HK-2 (cell line): ENCODE data around the gene SPRR2G.
"Not testable (repeated sequence)": the region's sequence is repeated elsewhere in the genome, so short reads cannot be mapped to it uniquely, and the experiment has no call there.

Experiments used
- DNase-seq: peaks from one replicate; pipeline ENCODE4 v3.0.0-alpha.2; 2018; ENCODE audit not compliant: unreplicated experiment

Gene SPRR2G

DNA sequence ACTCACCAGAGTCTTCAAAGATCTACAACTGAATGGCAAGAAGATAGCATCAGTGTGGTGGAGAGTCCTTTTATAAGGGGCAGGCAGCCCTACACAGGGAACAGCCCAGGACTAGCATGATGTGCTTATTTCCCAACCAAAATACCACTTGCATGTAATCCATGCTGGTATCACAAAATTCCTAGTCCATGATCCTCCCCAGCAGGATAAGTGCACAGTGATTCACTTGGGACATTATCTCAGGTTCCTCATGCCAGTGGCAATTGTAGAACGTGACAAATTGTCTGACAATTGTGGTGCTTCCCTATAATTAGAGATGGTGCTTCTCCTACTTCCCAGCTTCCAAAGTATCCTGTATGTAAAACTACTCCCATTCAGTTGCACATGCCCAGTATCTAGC, at the start of gene SPRR2G:
SPRR2G (minus strand) TSS at position 45 of the 400 bp plus-strand sequence. CDS start 780 bp downstream, outside the sequence.
- no peak for DNase-seq

DNA sequence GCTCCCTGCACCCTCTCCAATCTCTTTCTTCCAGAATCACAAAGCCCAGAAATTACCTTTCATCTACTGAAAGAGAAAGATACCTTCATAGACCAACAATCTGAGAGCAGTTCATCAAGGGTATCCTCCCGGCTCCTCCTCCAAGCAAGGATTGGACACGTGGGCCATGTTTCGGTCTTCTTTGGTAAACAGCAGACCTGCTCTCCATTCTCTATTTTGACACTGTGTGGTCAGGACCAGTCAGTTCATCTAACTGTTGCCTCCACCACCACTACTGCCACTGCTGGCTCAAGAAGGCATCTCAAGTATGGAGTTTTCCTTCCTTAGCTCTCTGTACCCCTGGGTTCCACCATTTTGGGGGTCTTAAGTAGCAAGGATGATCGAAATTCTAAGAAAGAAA, 44.5 kb upstream of the SPRR2G start:
- DNase-seq, result no peak

DNA sequence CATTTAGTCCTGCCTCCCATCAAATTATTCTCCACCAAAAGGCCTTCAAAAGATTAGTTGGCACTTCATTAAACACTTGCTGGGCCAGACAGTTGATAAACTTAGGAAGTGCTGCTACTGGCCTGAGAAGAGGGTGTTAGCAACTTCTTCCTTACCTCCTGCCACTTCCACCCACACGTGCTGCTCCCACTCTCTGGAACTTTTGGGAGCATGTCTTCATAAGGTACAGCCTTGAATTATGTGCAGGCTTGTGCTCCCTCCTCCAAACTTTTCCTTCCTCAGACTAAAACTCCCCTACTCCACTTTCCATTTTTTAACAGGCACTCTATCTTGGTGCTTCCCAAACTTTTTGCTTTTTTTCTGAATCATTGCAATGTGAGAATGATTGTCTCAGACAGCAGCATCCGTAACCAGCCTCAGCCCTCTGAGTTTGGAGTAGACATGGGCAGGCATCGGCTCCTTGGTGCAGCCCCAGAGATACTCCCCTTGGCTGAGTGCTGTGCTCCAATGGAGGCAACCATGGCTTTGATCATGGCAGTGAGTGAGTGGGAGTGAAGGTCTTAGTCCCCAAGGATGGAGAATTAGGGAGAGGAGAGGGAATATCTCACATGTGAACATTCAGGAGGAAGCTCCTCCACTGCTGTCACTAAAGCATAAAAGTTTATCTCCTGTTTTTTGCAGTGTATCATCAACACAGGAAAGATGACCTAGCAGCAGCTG, 43.8 kb upstream of the SPRR2G start:
- DNase-seq, result no peak

DNA sequence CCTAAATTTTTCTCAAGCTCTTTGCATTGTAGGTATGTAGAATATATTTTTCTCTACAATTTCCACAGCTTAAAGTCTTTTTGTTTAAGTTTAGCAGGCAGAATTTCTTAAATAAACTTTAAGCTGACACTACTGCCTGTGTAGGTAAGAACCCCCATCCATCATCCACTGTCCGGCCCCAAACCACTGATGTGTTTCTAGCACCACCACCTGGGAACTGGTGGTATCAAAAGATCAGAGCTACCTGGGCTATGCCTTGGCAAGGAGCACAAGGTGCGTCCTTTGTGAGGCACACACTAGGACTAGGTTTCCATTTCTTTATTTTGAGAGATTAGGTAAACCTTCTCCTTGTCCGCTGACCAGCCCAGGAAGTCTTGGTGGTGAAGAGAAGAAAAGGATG, 42.0 kb upstream of the SPRR2G start:
- DNase-seq, result no peak

DNA sequence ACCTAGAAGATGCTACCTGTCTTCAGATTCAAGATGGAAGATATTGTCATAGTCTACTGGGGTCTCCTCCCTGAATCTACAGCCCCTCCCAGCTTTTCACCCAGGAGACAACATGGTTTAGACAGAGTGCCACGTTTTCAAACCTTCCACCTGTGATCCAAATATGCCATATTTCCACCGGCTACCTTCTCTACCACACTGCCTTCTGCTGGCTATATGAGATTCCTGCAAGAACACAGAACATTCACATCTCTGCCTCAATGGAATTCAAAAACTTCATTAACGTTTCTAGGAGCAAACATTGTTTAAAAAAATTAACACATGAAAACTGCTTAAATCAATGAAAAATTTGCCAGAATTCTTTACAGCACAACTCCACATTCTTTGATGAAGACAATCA, 39.7 kb upstream of the SPRR2G start:
- DNase-seq, result no peak

- DNase-seq, result not testable (repeated sequence)
Measured at GRCh38 chr1:153188301-153188700, 37.6 kb upstream of the SPRR2G start.

- DNase-seq, result no peak
Measured at GRCh38 chr1:153180556-153180955, 29.9 kb upstream of the SPRR2G start.

DNA sequence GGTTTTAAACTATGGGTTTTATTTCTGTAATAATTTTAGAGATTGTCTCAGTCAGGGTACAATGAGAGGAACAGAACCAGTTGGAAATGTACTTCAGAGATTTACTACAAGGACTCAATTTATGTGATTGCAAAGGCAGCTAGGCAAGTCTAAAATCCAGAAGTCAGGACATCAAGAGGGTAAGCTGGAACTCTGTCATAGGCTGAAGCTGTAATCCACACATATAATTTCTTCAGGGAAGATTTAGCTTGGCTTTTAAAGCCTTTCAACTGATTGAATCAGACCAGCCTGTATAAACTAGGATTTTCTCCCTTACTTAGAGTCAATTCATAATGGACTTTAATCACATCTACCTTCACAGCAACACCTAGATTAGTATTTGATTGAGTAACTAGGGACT, 28.2 kb upstream of the SPRR2G start:
- DNase-seq, result no peak

- DNase-seq, result no peak
Measured at GRCh38 chr1:153174624-153175023, 23.9 kb upstream of the SPRR2G start.

DNA sequence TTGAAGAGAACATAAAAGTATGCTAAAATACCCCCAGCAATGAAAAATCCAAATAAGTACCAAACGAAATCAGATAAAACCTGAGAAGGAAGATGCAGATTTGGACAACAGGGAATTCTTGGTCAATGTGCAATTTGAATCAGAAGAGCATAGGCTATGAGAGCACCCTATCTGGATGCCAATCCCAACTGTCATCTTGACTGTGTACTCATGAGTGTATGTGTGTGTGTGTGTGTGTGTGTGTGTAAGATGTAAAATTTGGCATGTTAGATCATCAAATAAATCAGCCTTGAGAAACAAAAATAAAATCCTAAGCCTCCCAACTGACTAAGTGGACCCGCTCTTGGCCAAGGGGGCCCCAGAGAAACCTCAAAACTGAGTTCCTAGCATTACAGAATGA, 18.0 kb upstream of the SPRR2G start:
- no peak for DNase-seq

GRCh38 chr1:153155541-153155940, 4.9 kb upstream of the SPRR2G start:
- DNase-seq, result no peak

GRCh38 chr1:153152481-153152880, 1.8 kb upstream of the SPRR2G start:
- DNase-seq, result no peak

DNA sequence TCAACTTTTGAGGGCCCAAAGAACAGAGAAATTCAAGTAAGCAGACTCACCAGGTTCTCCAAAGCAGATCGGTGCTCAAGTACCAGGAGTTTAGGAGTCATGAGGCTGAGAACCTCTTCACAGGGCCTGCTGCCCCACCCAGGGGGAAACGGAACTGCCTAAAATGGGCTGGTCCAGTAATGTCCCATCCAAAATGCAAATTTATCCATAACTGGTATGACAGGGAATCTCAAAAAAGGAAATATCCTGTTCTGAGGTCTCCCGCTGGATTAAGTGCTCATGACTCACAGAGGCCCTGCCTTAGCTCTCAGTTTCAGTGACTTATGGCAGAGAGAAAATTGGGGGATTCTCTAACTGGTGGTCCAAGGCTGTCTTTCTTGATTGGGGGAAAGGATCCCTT, 9.3 kb downstream of the SPRR2G start:
- no peak for DNase-seq

GRCh38 chr1:153140484-153140883, 10.2 kb downstream of the SPRR2G start:
- DNase-seq, result no peak

- no peak for DNase-seq
Measured at GRCh38 chr1:153133743-153134142, 16.9 kb downstream of the SPRR2G start.

- DNase-seq, result no peak
Measured at GRCh38 chr1:153133267-153133666, 17.4 kb downstream of the SPRR2G start.

DNA sequence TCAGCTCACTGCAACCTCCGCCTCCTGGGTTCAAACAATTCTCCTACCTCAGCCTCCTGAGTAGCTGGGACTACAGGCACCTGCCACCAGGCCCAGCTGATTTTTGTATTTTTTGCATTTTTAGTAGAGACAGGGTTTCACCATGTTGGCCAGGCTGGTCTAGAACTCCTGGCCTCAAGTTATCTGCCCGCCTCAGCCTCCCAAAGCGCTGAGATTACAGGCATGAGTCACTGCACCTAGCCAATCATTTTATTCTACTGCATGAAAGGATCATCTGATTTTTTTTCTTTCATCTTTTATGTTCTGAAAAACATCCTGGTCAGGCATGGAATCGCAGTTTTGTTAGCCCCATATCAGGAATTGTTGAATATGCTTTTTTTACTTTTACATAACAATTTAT, 22.0 kb downstream of the SPRR2G start:
- not testable (repeated sequence) for DNase-seq

- DNase-seq, result no peak
Measured at GRCh38 chr1:153127296-153127695, 23.4 kb downstream of the SPRR2G start.

DNA sequence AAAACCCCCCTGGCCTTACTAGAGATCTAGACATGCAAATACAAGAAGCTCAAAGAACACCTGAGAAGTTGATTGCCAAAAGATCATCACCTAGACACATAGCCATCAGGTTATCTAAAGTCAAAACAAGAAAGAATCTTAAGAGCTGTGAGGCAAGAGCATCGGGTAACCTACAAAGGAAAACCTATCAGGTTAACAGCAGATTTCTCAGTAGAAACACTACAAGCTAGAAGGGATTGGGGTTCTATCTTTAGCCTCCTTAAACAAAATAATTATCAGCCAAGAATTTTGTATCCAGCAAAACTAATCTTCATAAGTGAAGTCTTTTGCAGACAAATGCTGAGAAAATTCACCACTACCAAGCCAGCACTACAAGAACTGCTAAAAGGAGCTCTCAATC, 25.2 kb downstream of the SPRR2G start:
- DNase-seq, result no peak

DNA sequence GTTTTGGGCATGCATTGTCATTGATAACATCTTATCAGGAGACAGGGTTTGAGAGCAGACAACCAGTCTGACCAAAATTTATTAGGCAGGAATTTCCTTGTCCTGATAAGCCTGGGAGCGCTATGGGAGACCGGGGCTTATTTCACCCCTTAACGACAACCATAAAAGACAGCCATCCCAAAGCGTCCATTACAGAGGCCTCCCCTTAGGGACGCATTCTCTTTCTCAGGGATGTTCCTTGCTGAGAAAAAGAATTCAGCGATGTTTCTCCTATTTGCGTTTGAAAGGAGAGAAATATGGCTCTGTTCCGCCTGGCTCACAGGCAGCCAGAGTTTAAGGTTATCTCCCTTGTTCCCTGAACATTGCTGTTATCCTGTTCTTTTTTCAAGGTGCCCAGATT, 26.9 kb downstream of the SPRR2G start:
- not testable (repeated sequence) for DNase-seq

DNA sequence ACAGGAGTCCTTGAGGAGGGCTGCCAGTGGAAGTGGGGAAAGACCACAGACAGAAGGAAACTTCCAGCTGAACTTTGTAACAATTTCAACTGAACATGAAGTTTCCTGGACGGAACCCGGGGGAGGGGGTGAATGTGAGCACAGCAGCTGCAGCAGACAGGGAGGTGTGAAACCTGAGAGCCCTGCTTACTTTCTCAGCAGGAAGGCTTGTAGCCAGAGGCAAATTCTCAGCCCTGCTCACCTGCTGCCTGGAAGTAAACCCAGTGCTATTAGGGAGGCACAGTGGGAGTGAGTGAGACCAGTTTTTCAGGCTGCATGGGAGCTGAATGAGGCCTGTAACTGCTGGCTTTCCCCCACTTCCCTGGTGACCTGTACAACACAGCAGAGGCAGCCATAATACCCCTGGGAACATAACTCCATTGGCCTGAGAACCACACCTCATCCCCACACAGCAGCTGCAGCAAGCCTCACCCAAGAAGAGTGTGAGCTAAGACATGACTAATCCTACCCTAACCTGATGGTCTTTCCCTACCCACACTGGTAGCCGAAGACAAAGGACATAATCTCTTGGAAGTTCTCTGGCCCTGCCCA, 27.8 kb downstream of the SPRR2G start:
- DNase-seq, result no peak

DNA sequence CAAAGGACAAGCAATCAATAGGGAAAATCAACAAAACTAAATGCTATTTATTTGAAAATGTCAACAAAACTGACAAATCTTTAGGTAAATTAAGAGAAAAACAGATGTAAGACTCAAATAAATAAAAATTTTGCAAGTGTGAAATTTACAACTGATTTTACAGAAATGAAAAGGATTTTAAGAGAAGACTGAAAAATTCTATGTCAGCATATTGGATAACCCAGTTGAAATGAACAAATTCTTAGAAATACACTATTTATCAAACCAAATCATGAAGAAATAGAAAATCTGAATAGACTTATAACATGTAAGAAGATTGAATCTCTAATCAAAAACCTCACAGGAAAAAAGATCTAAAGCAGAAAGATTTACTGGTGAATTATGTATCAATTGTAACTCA, 29.7 kb downstream of the SPRR2G start:
- no peak for DNase-seq

DNA sequence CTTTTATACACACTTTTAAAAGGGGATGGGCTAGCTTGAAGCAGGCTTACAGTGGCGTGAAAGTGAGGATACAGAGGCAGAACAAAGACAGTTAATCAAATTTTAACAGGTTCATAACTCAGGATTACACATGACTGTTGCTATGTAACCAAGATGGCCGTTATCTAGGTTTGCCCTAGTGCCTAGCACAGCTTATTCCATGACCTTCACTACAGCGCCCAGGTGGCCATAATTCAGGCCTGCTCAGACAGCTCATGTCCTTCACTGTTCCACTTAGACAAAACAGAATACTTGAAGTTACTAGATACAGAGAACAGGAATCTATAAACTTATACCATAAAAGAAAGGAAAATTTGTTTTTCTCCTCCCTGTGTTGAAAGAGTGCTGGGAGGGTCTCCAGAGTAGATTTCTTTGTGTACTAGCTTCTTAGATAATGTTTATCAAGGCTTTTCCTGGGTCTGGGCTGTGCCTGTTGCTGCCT, 31.2 kb downstream of the SPRR2G start:
- DNase-seq, result no peak

GRCh38 chr1:153115264-153115663, 35.4 kb downstream of the SPRR2G start:
- DNase-seq, result not testable (repeated sequence)
